ENCODE data around the gene PPP2R3C. TPM values are rescaled to one million over a fixed set of nuclear protein-coding genes. Genes with fewer than 3 reads are reported as not detected.

The PPP2R3C gene
- total RNA-seq, 2 donors from 2014 or later = 4.3 to 20.0 TPM

DNA sequence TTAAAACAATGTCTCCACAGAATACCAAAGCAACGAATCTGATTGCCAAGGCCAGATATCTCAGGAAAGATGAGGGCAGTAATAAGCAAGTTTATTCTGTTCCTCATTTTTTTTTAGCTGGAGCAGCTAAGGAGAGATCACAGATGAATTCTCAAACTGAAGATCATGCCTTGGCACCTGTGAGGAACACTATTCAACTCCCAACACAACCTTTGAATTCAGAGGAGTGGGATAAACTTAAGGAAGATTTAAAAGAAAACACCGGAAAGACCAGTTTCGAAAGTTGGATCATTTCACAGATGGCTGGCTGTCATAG, 1.6 kb upstream of the PPP2R3C start:
- TF ChIP-seq, protein P1, sequence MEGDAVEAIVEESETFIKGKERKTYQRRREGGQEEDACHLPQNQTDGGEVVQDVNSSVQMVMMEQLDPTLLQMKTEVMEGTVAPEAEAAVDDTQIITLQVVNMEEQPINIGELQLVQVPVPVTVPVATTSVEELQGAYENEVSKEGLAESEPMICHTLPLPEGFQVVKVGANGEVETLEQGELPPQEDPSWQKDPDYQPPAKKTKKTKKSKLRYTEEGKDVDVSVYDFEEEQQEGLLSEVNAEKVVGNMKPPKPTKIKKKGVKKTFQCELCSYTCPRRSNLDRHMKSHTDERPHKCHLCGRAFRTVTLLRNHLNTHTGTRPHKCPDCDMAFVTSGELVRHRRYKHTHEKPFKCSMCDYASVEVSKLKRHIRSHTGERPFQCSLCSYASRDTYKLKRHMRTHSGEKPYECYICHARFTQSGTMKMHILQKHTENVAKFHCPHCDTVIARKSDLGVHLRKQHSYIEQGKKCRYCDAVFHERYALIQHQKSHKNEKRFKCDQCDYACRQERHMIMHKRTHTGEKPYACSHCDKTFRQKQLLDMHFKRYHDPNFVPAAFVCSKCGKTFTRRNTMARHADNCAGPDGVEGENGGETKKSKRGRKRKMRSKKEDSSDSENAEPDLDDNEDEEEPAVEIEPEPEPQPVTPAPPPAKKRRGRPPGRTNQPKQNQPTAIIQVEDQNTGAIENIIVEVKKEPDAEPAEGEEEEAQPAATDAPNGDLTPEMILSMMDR (IDR thresholded peaks at IDR 0.05) = no peak
- TF ChIP-seq POLR2A (IDR thresholded peaks at IDR 0.05) = no peak
- no peaks in the 10 kb centered on the region for H3K27me3 ChIP-seq
- H3K4me3 ChIP-seq = no peak overlapping the region
- peak overlapping the region in 3 of 4 donors; percentile 91 to 98 (median 97) for H3K27ac ChIP-seq
- peaks cover 25% of the 10 kb centered on the region for H3K4me1 ChIP-seq
- DNase-seq (no peak), ATAC-seq (no peak)
- H3K9me3 ChIP-seq = no peaks in the 10 kb centered on the region
- intact Hi-C loops (cut with DNase I) = no loop called here
- H3K36me3 ChIP-seq (replicated peaks in 1 of 2; ENCODE audit: insufficient read depth in 1 of 2, low read depth in 2 of 2) = no peaks in the 10 kb centered on the region
- 23 to 26% methylated on average over 3 of the region's 3 CpGs for WGBS, 2 donors

DNA sequence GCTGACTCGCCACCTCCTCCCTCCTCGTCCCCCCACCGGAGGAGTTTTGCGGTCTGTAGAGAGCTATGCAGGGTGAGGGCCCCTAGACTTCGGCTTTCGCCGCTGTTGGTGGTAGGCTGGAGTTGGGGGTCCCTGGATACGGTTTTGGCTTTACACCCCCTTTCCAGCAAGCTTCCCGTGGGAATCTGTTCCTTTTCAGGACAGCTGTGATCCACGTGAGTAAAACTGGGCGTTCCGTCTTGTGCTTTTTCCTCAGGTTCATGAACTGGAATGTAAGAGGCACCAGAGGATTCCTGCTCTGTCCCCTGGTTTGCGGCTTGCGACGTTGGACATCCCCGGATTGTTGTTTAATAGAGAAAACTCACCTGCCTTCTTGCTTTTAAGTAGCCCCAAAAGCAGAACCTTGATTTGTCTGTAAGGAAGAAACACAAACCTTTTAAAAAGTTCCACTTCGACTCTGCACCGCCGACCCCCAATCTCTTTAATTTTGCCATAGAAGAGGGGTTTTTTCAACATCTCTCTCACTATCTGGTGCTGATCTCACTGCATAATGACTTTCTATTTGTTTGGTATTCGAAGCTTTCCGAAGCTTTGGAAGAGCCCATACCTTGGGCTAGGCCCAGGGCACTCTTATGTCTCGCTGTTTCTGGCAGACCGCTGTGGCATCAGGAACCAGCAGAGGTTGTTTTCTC, 1.1 kb upstream of the PPP2R3C start:
- H3K9me3 ChIP-seq = no peaks in the 10 kb centered on the region
- H3K4me3 ChIP-seq = peak overlapping the region; percentile 47 to 69
- H3K27ac ChIP-seq = peak overlapping the region; percentile 87 to 98 (median 94)
- H3K27me3 ChIP-seq = no peaks in the 10 kb centered on the region
- DNase-seq = peak in 1 of 4 donors; percentile 41
- 2 to 4% methylated on average over 23 of the region's 23 CpGs for WGBS, 2 donors
- H3K4me1 ChIP-seq = peaks cover 25% of the 10 kb centered on the region
- TF ChIP-seq POLR2A (IDR thresholded peaks at IDR 0.05) = peak in 1 of 3 donors; percentile 2
- TF ChIP-seq, protein P1 (IDR thresholded peaks at IDR 0.05) = no peak
- peak; percentile 5 for ATAC-seq
- no peaks in the 10 kb centered on the region for H3K36me3 ChIP-seq (replicated peaks in 1 of 2; ENCODE audit: insufficient read depth in 1 of 2, low read depth in 2 of 2)
- intact Hi-C loops (cut with DNase I) = no loop called here

DNA sequence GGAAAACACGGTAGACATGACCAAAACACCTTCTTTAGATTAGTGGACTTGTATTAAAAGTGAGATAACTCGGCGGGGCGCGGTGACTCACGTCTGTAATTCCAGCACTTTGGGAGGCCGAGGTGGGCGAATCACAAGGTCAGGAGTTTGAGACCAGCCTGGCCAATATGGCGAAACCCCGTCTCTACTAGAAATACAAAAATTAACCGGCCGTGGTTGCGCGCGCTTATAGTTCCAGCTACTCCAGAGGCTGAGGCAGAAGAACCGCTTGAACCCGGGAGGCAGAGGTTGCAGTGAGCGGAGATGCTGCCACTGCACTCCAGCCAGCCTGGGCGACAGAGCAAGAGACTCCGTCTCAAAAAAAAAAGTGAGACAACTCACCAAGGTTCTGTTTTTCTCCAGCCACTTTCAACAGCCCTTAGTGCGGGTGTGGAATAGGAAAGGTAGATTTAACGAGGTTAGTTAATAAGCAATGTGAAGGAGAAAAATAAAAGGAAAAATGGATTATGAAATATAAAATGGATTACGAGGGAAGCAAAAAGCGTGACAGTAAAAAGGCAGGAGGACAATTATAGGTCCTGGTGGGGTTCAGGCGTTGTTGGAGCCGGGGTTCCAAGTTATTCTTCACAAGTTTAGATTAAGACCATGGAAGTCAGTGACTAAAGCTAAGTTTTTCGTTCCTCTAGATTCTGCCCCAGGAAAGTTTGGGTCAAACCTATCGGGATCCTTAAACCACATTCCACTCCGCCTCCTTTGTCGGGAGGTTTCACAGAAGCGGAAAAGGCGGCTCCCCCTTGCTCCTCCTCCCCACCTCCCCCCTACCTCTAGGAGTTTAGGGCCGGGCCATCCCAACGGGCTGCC, 534 bp downstream of the PPP2R3C start:
- no peak for TF ChIP-seq POLR2A (IDR thresholded peaks at IDR 0.05)
- TF ChIP-seq, protein P1 (IDR thresholded peaks at IDR 0.05) = no peak
- Histone ChIP-seq H3K9me3 (no peaks in the 10 kb centered on the region), H3K4me3 (peak overlapping the region; percentile 47 to 69), H3K4me1 (peaks cover 25% of the 10 kb centered on the region), H3K36me3 (replicated peaks in 1 of 2; ENCODE audit: insufficient read depth in 1 of 2, low read depth in 2 of 2) (no peaks in the 10 kb centered on the region), H3K27ac (peak overlapping the region; percentile 87 to 98 (median 94)), H3K27me3 (no peaks in the 10 kb centered on the region)
- WGBS, 2 donors = 5% methylated on average over 34 of the region's 34 CpGs
- intact Hi-C loops (cut with DNase I) = no loop called here
- DNase-seq (peak in 3 of 4 donors; percentile 21 to 94 (median 26)), ATAC-seq (no peak)

DNA sequence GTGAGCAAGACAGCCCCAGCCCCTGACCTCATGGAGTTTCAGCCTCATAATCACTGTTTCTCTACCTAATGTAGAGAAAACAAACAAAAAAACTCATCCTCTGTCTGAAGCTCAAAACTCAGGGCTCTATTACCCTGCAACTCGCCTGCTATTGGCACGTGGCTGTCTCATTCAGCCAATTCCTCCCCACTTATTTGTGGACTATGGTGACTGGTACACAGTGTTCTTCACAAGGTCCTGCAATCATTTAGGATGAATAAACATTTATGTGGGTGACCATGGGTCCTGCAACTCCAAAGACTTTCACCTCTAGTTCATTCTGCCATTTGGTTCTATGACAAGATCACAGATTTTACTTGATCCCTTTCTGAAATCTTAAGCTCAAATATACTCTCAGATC, 4.7 kb downstream of the PPP2R3C start:
- intact Hi-C loops (cut with DNase I) = no loop called here
- no peaks in the 10 kb centered on the region for H3K9me3 ChIP-seq
- H3K4me3 ChIP-seq = no peak overlapping the region
- H3K27me3 ChIP-seq = no peaks in the 10 kb centered on the region
- no peak for DNase-seq
- peaks cover 5% of the 10 kb centered on the region for H3K4me1 ChIP-seq
- WGBS, 2 donors = 95 to 100% methylated on average over 2 of the region's 2 CpGs
- no peak overlapping the region for H3K27ac ChIP-seq
- no peak for ATAC-seq
- no peaks in the 10 kb centered on the region for H3K36me3 ChIP-seq (replicated peaks in 1 of 2; ENCODE audit: insufficient read depth in 1 of 2, low read depth in 2 of 2)
- TF ChIP-seq, protein P1 (IDR thresholded peaks at IDR 0.05) = no peak
- TF ChIP-seq POLR2A (IDR thresholded peaks at IDR 0.05) = no peak

Measured in body of pancreas (tissue), 4 donors.